Stimulated activated CD4-positive, alpha-beta T cell treated with anti-CD3 and anti-CD28 coated beads, Interleukin-12 subunit alpha, Interleukin-12 subunit beta, amount 100 ng/mL, for 48 hours (primary cell): Measurements from ENCODE around the gene PACS1.

ENCODE experiments used
- DNase-seq, 3 donors: peaks; one replicate each; pipeline ENCODE4 v3.0.0-alpha.2; 2020; ENCODE audit warnings: low read depth in 2 of 3, low spot score in 1 of 3

The PACS1 gene

DNA sequence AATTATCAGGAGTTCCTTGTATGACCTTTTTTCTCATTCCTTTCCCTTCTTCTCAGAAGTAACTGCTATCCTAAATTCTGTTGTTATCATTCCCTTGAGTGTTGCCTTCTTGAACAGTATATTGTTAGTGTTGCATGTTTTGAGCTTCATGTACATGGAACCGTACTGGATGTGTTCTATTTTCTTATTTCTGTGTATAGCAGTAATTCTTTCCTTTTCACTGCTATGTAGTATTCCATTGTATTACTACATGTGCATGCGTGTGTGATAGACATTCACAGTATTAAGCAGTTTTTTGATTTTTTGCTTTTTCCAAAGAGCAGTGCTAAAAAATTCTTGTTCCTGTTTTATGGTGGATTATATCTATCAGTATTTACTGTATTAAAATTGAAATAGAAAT lies 108.1 kb downstream of the PACS1 start:
- no peak for DNase-seq

DNA sequence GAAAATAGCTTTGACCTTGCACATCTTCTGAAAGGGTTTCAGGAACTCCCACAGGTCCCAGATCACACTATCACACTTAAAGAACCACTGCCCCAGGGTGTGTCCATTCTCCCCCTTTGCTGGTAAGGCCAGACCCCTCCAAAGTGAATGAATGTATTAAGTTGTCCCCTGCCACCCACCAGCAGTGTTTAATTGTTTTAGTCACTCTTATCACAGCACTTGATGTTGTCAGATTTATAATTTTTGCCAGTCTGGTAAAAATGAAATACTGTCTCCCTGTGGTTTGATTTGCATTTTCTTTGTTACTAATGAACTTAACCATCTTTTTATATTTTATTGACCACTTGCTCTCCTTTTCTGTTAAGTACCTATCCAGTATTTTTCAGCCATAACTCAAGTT lies 108.8 kb downstream of the PACS1 start:
- DNase-seq, result no peak

DNA sequence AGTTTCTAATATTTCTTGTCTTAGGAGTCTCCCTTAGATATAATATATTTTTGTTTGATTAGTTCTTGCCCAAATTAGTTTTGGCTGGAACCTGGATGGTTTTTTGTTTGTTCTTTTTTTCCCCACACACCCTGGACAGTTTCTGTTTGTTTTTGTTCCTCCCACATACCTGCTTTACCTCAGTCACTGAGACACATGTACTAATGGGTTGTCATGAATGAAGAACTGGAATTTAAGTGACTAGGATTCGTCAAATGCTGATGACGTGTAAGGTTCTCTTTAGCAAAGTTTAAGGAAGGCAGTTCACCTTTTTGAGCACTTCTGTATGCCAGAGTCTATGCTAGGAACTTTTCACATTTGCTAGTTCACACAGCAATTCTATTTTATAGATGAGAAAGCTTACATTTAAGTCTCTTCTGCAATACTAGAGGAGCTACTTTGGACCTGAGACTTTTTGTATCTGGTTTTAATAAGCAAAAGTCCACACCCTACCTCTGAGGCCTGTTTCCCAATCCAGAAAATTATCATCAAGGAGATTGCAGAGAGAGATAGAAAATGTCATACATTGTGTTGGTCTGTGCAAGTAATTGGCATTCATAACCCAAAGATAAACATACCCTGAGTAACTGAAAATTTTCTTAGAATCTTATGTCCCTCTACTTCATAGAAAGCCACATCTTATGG lies 111.7 kb downstream of the PACS1 start:
- no peak for DNase-seq

DNA sequence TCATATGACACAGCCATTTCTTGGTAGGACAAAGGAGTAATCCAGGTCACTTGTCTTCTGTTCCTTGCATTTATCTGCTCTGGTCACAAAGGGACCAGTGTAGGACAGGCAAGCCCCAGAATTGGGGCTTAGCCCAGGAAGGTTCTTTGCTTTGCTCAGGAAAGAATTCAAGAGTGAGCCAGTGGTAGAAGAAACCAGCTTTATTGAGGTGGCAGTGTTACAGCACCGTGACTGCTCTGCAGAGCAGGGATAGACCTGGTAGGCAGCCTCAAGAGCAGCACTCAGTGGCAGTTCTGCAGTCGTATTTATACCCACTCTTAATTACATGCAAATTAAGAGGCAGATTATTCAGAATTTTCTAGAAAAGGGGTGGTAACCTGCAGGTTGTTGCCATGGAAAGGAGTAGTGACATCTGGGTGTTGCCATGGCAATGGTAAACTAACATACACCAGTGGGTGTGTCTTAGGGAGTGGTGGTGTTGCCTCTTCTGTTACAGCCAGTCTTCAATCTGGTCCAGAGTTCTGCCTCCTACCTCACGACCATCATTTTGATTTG lies 113.5 kb downstream of the PACS1 start:
- no peak for DNase-seq

DNA sequence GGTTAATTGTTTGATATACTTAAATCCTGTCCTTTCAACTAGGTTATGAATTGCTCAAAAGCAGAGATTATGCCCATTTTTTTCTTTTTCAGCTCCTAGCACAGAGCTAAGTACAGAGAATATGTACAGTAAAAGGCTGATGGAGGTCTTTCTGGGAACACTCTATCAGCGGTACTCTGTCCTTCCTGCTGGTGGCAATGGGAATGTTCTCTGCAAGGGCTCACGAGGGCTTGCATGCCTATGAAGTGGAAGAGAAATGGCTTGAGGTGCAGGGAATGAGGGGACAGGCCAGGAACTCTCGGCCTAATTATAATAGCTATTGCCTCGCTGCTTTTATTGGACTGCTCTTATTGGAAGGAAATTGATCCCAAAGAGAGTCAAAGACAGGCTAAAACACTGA lies 114.7 kb downstream of the PACS1 start:
- DNase-seq, result no peak

DNA sequence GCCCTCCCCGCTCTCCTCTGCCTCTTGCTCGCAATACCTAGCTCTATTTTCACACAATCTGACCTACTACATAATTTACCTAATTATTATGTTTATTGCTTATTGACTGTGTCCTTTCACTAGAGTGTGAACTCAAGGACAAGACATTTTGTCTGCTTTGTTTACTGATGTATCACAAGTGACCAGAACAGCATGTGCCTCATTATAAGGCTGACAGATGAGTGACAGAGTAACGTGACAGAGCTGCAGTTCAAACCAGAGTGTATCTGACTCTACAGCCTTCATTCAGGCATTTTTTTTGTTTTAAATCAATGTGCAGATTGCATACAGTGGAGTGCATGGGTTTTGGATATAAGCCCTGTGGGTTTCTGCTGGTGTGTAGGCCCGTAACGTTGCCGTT lies 116.4 kb downstream of the PACS1 start:
- DNase-seq, result no peak

DNA sequence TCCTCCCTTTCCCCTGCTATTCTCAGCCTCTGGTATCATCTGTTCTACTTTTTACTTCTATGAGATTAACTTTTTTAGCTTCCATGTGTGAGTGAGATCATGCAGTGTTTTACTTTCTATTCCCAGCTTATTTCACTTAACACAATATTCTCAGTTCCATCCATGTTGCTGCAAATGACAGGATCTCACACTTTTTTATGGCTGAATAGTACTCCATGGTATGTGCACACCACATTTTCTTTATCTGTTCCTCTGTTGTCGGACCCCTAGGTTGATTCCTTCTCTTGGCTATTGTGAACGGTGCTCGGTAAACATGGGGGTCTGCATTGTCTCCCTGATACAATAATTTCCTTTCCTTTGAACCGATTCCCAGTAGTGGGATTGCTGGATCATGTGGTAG lies 117.4 kb downstream of the PACS1 start:
- DNase-seq, result no peak

DNA sequence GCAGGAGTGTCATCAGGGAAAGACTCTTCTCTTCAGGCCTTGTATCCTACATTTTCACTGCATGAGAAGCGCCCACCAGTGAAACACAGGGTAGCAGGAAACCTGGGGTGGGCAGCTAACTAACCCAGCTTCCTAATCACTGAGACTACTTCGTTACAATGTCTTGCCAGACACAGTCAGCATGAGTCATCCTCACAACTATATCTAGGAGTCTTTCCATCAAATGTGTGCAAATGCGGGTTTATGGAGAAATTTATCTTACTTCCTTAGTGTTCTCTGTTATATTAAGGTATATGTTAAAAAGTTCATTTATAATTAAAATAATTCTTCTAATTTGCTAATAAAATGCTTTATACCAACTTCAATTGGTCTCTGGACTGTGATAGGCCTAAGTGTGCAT lies 118.5 kb downstream of the PACS1 start:
- no peak for DNase-seq

DNA sequence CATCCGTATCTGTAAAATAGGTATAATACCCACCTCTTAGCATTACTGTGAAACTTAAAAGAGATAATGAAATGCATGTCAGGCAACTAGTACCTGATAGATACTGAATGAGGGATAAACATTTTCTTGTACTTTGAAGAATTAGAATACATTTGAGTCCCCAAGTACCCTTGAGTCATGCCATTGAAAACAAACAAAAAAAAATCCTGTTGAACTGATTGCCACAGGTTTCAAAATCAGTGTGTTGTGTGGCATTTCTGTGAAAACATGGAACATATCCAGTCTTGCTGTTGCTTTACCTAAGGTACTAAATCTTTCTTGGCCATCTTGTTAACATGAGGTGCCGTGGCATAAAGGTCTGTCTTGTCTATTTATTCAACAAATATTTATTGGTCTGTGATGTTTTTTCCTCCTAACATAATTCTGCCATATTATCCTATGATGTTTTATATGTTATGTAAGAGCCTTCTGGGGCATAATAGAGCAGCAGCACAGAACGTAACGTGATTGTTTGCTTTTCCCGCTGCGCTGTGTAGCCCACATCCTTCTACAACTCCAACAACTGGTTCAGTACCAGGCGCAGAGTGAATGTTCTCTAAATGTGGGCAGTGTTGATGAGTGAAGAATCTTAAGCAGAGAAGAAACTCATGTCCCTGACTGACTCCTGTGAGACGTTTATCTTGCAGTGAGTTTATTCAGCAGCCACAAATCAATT lies 119.1 kb downstream of the PACS1 start:
- no peak for DNase-seq

DNA sequence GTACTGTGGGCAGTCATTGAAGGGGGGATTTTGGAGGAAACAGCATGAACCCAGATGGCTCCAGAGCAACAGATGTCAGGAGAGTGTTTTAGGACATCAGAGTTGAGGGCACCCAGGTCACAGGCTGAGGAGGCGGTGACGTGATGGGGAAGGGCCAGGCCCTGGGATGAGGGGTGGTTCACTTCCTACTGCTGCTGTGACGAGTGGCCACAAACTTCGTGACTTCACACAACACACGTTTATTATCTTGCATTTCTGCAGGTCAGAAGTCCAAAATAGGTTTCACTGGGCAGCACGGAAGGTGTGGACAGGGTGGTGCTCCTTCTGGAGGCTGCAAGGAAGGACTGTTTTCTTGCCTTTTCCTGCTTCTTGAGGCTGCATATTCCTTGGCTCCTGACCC lies 120.7 kb downstream of the PACS1 start:
- DNase-seq, result no peak

DNA sequence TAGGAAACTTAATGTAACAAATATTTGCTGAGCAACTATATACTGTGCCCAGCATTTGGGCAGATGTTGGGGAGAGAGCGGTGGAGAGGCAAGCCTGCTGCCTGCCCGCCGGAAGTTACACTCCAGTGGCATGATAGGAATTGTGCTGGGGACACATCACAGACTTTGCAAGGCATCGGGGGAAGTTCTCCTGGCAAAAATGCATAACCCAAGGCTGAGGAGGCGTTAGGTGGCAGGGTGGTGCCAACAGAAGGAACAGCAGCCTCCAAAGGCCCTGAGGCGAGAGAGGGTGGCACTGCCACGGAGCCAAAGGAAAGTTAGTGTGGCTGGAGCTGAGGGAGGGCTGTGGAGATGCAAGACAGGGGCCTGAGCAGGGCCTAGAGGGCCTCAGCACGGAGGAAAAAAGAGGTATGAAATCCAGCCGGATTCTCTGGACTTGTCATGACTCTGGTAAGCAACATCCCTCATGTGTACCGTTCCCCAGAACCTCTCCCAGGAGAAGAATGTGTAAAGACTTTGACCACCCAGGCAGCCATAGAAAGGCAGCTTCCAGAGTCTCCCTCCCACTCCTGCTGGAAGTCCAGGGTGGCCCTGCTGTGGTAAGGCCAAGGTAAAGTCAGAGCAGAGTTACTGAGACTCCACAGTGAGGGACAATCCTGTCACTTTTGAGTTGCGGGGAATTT lies 122.2 kb downstream of the PACS1 start:
- no peak for DNase-seq

DNA sequence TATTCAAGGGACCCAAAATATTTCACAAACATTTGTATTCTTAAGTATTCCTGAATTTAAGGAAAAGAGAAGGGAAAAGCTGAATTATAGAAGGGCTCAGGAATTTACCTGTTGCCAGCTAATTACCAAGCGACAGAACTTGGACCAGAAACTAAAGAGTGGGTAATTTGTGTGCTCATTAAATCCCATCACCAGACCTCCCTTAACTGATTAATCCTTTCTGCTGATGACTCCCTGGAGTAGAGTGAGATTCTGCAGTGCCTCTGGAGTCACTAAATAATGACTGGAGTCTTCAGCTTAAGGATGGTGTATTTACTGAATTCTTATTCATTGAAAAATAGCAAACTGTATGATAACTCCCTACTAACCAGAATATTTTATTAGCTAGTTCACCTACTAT lies 124.3 kb downstream of the PACS1 start:
- DNase-seq, result no peak

DNA sequence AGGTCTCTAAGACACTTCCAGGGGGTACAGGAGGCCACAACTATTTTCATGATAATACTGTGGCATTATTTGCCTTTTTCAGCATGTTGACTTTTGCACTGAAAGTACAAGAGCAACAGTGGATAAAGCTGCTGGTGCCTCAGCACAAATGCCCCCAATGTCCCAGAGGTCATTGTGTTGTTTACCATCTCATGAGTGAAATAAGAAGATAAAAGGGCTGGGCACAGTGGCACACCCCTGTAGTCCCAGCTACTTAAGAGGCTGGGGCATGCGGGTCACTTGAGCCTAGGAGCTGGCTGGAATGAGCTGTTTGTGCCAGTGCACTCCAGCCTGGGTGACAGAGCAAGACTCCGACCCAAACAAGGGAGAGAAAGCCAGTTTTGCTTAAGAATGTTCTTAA lies 125.8 kb downstream of the PACS1 start:
- DNase-seq, result no peak

DNA sequence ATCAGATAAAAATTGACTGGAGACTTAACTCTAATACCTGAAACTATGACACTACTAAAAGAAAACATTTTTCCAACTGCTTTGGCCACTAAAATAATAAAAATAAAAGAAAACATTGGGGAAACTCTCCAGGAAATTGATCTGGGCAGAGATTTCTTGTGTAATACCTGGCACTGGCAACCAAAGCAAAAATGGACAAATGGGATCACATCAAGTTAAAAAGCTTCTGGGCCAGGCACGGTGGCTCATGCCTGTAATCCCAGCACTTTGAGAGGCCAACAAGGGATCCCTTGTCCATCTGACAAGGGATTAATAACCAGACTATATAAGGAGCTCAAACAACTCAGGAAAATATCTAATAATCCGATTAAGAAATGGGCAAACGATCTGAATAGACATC lies 133.8 kb downstream of the PACS1 start:
- DNase-seq, result no peak

DNA sequence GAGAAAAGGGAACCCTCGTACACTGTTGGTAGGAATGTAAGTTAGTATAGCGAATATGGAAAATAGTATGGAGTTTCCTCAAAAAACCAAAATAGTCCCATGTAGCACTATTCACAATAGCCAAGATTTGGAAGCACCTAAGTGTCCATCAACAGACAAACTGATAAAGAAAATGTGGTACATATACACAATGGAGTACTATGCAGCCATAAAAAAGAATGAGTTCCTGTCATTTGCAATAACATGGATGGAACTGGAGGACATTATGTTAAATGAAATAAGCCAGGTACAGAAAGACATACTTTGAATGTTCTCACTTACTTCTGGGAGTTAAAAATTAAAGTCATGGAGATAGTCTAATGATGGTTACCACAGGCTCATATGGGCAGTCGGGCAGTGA lies 134.3 kb downstream of the PACS1 start:
- no peak for DNase-seq

DNA sequence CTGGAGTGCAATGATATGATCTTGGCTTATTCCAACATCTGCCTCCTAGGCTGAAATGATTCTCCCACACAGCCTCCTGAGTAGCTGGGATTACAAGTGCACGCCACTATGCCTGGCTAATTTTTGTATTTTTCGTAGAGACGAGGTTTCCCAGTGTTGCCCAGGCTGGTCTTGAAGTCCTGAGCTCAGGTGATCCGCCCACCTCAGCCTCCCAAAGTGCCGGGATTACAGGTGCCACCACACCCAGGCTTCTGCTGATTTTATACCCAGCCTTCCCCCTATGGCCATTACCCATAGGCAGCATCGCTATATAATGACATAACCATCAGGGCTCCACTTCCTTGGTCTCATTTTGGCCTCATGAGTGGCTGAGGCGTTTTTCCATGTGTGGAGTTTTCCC lies 137.7 kb downstream of the PACS1 start:
- DNase-seq, result no peak

DNA sequence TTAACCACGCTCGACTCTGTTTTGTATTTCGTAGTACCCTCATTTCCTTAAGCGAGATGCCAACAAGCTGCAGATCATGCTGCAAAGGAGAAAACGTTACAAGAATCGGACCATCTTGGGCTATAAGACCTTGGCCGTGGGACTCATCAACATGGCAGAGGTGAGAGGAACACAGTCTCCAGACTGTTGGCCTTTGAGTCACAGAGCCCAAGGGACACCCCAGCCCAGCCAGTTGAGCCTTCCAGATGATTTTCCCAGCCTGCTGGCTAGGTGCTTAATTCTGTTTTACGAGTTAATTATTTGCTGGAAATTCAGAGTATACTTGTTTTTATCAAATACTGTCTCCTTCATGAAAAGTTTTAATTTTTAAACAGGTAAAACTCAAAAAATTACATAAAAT lies 141.0 kb downstream of the PACS1 start:
- DNase-seq, result no peak

DNA sequence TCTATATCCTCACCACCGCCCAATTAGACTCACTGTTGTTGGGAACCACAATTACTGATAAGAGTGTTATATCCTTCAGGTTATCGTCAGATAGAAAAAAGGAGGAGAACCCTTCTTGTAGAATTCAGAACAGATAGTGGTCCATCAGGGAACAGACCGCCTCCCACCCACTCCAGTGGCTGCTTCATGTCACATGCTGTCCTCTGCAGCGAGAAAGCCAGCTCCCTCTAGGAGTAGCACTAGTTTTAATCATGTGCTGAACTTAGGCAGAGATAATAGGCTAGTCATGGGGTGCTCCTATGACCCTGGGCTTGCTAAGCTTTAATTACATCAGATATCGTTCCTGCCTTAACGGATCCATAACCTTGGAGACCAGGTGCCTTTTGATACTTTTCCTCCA lies 146.8 kb downstream of the PACS1 start:
- DNase-seq, result no peak

DNA sequence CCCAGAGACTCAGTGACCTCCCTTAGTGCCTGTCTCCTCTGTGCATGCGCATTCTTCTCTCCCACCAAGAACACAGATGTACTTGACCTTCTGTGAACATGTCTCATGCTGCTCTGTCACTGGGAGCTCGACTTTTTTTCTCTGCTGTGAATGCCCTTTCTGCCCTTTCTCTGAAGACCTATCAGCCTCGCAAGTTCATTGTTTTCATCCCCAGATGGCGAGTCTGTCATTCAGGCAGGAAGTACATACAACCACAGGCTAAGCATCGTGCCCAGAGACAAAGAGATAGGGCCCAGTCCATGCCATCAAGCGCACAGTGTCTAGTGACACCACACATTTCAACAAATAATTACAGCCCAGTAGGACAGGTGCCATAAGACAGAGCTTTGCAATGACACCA lies 148.0 kb downstream of the PACS1 start:
- no peak for DNase-seq

DNA sequence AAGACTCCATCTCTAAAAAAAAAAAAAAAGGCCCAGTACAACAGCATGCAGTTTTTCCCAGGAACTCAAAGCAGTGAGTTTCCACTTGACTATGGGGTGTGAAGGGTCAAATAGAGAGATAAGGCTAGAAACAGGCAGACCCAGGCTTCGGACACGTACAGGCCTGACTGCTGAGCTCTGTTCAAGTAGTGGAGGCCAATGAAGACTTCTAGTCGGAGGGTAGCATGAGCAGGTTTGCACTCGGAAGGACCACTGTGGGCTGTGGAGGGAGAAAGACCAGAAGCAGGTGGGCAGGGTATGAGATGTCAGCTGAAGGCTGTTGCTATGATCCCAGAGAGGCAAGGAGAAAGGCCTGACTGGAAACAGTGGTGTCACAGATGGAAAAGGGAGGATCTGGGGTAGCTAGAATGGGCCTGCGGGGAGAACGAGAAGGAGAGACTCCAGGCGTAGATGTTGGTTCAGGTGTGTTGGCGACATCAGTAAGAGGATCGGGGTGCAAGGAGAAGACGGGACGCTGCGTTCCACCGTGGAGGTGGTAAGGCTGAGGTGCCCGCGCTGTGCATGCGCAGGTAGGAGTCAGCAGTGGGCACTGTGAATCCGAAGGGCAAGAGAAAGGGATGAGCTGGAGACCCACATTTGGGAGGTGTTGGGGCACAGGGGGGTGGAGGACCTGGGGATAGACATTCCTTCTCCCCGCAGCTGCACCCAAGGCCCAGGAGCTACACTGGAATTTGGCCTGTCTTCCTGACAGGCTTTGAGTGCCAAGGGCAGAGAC lies 149.0 kb downstream of the PACS1 start:
- no peak for DNase-seq

DNA sequence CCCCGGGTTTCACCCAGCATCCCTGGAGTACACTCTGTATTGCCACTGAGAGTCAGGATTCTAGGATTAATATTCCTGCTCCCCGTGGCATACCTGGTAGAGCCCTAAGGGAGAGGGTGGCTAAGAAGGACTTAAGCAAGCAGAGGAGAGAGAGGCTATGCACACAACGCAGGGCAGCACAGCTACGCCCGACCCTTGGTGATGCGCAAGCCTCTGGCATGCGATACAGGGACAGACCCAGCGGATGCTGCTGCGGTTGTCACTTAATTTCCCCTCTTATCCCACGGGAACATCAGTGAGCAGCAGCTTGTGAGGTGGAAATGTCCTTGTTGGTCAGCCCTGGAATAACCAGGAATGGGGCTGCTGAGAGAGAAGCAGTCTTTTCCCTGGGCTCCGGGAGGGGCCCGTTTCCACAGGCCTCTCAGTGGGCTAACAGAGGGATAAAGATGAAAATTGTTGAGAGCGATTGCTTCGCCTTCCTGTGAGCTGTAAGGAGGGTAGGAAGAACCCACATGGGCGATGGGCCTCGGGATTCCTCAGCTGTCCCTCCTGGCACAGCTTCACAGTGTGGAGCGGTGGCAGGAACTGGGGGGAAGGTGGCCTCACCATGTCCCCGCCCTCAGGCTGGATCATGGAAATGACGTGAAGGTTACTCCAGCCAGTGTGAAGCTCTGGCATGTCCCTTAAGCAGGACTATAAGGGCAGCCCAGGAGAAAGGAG lies 149.9 kb downstream of the PACS1 start:
- no peak for DNase-seq
